ENCODE measurements around the gene POGLUT2.

- TF ChIP-seq CTCF (conservative IDR thresholded peaks at IDR 0.05 in 1 of 2, IDR thresholded peaks at IDR 0.05 in 1 of 2; ENCODE audit: extremely low read depth in 1 of 2, insufficient read depth in 1 of 2, low read depth in 1 of 2, low read length in 2 of 2) (no peak), EZH2 (IDR thresholded peaks at IDR 0.05; ENCODE audit: borderline replicate concordance, low read length) (no peak)
Observed at GRCh38 chr13:102836471-102836870, 37.7 kb upstream of the POGLUT2 start.
